ENCODE results near the gene STUM.

The STUM gene

GRCh38 chr1:226648421-226648820 is 99.9 kb downstream of the STUM start:
- TF ChIP-seq CTCF (IDR thresholded peaks at IDR 0.05; ENCODE audit: insufficient read depth, low read length, poor library complexity, severe bottlenecking) (no peak), EZH2phosphoT487 (conservative IDR thresholded peaks at IDR 0.05; ENCODE audit: low read length) (no peak)
- Histone ChIP-seq H3F3A (ENCODE audit: insufficient read depth) (peaks cover 13% of the 10 kb centered on the region), H3K27me3 (ENCODE audit: low read length) (no peaks in the 10 kb centered on the region), H2AFZ (ENCODE audit: low read depth, low read length, severe bottlenecking) (no peak overlapping the region), H3K9me2 (replicated peaks; ENCODE audit: insufficient read depth, low read length) (no peaks in the 10 kb centered on the region), H3K4me3 (ENCODE audit: insufficient read depth, low read length, poor library complexity, severe bottlenecking) (no peak overlapping the region), H3K27ac (ENCODE audit: low read depth, low read length) (no peak overlapping the region), H3K79me2 (ENCODE audit: insufficient read depth, low read length) (no peaks in the 10 kb centered on the region), H3K9ac (ENCODE audit: low read length) (no peak overlapping the region), H3K4me2 (ENCODE audit: low read depth, low read length, poor library complexity, severe bottlenecking) (no peak overlapping the region), H3K36me3 (ENCODE audit: low read length) (no peaks in the 10 kb centered on the region), H4K20me1 (ENCODE audit: low read depth, low read length) (no peaks in the 10 kb centered on the region), H3K9me3 (ENCODE audit: insufficient read depth, low read length) (no peaks in the 10 kb centered on the region)

GRCh38 chr1:226649244-226649643 is 100.7 kb downstream of the STUM start:
- no peak for TF ChIP-seq CTCF (IDR thresholded peaks at IDR 0.05; ENCODE audit: insufficient read depth, low read length, poor library complexity, severe bottlenecking)
- TF ChIP-seq EZH2phosphoT487 (conservative IDR thresholded peaks at IDR 0.05; ENCODE audit: low read length): no peak
- Histone ChIP-seq H3K27ac (ENCODE audit: low read depth, low read length) (no peak overlapping the region), H3K4me2 (ENCODE audit: low read depth, low read length, poor library complexity, severe bottlenecking) (no peak overlapping the region), H3K27me3 (ENCODE audit: low read length) (no peaks in the 10 kb centered on the region), H4K20me1 (ENCODE audit: low read depth, low read length) (no peaks in the 10 kb centered on the region), H3K4me3 (ENCODE audit: insufficient read depth, low read length, poor library complexity, severe bottlenecking) (no peak overlapping the region), H3K36me3 (ENCODE audit: low read length) (no peaks in the 10 kb centered on the region), H3K9me2 (replicated peaks; ENCODE audit: insufficient read depth, low read length) (no peaks in the 10 kb centered on the region), H2AFZ (ENCODE audit: low read depth, low read length, severe bottlenecking) (no peak overlapping the region), H3F3A (ENCODE audit: insufficient read depth) (peaks cover 14% of the 10 kb centered on the region), H3K9me3 (ENCODE audit: insufficient read depth, low read length) (no peaks in the 10 kb centered on the region), H3K79me2 (ENCODE audit: insufficient read depth, low read length) (no peaks in the 10 kb centered on the region), H3K9ac (ENCODE audit: low read length) (no peak overlapping the region)

GRCh38 chr1:226649780-226650179 is 101.2 kb downstream of the STUM start:
- H3K9me3 ChIP-seq (ENCODE audit: insufficient read depth, low read length): no peaks in the 10 kb centered on the region
- TF ChIP-seq CTCF (IDR thresholded peaks at IDR 0.05; ENCODE audit: insufficient read depth, low read length, poor library complexity, severe bottlenecking) (no peak), EZH2phosphoT487 (conservative IDR thresholded peaks at IDR 0.05; ENCODE audit: low read length) (no peak)
- H3K27me3 ChIP-seq (ENCODE audit: low read length): no peaks in the 10 kb centered on the region
- no peak overlapping the region for H3K4me2 ChIP-seq (ENCODE audit: low read depth, low read length, poor library complexity, severe bottlenecking)
- H3K9me2 ChIP-seq (replicated peaks; ENCODE audit: insufficient read depth, low read length): no peaks in the 10 kb centered on the region
- H3F3A ChIP-seq (ENCODE audit: insufficient read depth): peaks cover 18% of the 10 kb centered on the region
- no peak overlapping the region for H3K9ac ChIP-seq (ENCODE audit: low read length)
- H3K79me2 ChIP-seq (ENCODE audit: insufficient read depth, low read length): peaks cover 4% of the 10 kb centered on the region; the same call in 1 of the 2 replicates
- no peak overlapping the region for H3K4me3 ChIP-seq (ENCODE audit: insufficient read depth, low read length, poor library complexity, severe bottlenecking)
- peak overlapping the region; percentile 26; the same call in 1 of the 2 replicates for H3K27ac ChIP-seq (ENCODE audit: low read depth, low read length)
- no peaks in the 10 kb centered on the region for H3K36me3 ChIP-seq (ENCODE audit: low read length)
- H2AFZ ChIP-seq (ENCODE audit: low read depth, low read length, severe bottlenecking): no peak overlapping the region
- H4K20me1 ChIP-seq (ENCODE audit: low read depth, low read length): no peaks in the 10 kb centered on the region

Data from SU-DHL-6 (cell line).